LNCAP (cell line): ENCODE data around the gene GAGE2A.

Experiments used
- CTCF ChIP-seq: fragments of 450-650 bp; IDR thresholded peaks from 2 replicates; pipeline ENCODE4 v1.5.1; 2017; ENCODE audit warnings: mild to moderate bottlenecking

GAGE2A gene

GRCh38 chrX:49610718-49611310, 21.5 kb downstream of the GAGE2A start:
- TF ChIP-seq CTCF: no peak

GRCh38 chrX:49618574-49618973, 29.3 kb downstream of the GAGE2A start:
- no peak for TF ChIP-seq CTCF

GRCh38 chrX:49627086-49627777, 37.9 kb downstream of the GAGE2A start:
- TF ChIP-seq CTCF: peak; percentile 52

GRCh38 chrX:49644991-49645637, 55.8 kb downstream of the GAGE2A start:
- no peak for TF ChIP-seq CTCF
